Fibroblast of skin of left quadriceps (primary cell): ENCODE data around the gene KRT83.
"Not testable (repeated sequence)": the region's sequence is repeated elsewhere in the genome, so short reads cannot be mapped to it uniquely, and the experiment has no call there.

Experiments used
- DNase-seq, 2 experiments: peaks; one replicate each; pipeline ENCODE4 v3.0.0-alpha.2; 2013; ENCODE audit warnings: low read depth in 2 of 2

KRT83 gene

GRCh38 chr12:52332381-52332780 is 11.2 kb upstream of the KRT83 start:
- no peak for DNase-seq

GRCh38 chr12:52331833-52332232 is 10.6 kb upstream of the KRT83 start:
- no peak for DNase-seq

- DNase-seq = no peak
These were observed 9.8 kb upstream of the KRT83 start for GRCh38 chr12:52331039-52331438.

- no peak for DNase-seq
These were observed 6.8 kb upstream of the KRT83 start for GRCh38 chr12:52327830-52328500.

- DNase-seq = peak; percentile 51 to 65
These were observed 6.0 kb upstream of the KRT83 start for GRCh38 chr12:52327052-52327829.

GRCh38 chr12:52324153-52324444 is 2.9 kb upstream of the KRT83 start:
- no peak for DNase-seq

- DNase-seq = no peak
These were observed 2.4 kb upstream of the KRT83 start for GRCh38 chr12:52323416-52324152.

- no peak for DNase-seq
These were observed 1.8 kb upstream of the KRT83 start for GRCh38 chr12:52323001-52323400.

- no peak for DNase-seq
These were observed 871 bp upstream of the KRT83 start for GRCh38 chr12:52322069-52322468.

GRCh38 chr12:52321418-52321817 is 220 bp upstream of the KRT83 start:
- no peak for DNase-seq

GRCh38 chr12:52319097-52319496 is 2.1 kb downstream of the KRT83 start:
- no peak for DNase-seq

GRCh38 chr12:52318241-52318990 is 2.8 kb downstream of the KRT83 start:
- no peak for DNase-seq

- DNase-seq = no peak
These were observed 3.6 kb downstream of the KRT83 start for GRCh38 chr12:52317468-52318052.

- no peak for DNase-seq
These were observed 4.5 kb downstream of the KRT83 start for GRCh38 chr12:52316701-52317100.

- DNase-seq = no peak
These were observed 4.9 kb downstream of the KRT83 start for GRCh38 chr12:52316290-52316689.

- DNase-seq = not testable (repeated sequence)
These were observed 5.5 kb downstream of the KRT83 start for GRCh38 chr12:52315721-52316120.

GRCh38 chr12:52314511-52314910 is 6.7 kb downstream of the KRT83 start:
- no peak for DNase-seq

GRCh38 chr12:52313926-52314325 is 7.3 kb downstream of the KRT83 start:
- no peak for DNase-seq

GRCh38 chr12:52313461-52313860 is 7.7 kb downstream of the KRT83 start:
- DNase-seq = no peak

- no peak for DNase-seq
These were observed 9.1 kb downstream of the KRT83 start for GRCh38 chr12:52312086-52312485.

- DNase-seq = no peak
These were observed 9.9 kb downstream of the KRT83 start for GRCh38 chr12:52311285-52311648.
